Measurements from ENCODE around the gene IL10RB.
"Not testable (repeated sequence)": the region's sequence is repeated elsewhere in the genome, so short reads cannot be mapped to it uniquely, and the experiment has no call there.

The IL10RB gene

GRCh38 chr21:33240404-33240803, 25.8 kb upstream of the IL10RB start:
- in situ Hi-C loops (cut with HindIII; ENCODE audit: low sequenced_read_pairs) = no loop called here

- in situ Hi-C loops (cut with HindIII; ENCODE audit: low sequenced_read_pairs) = no loop called here
Observed at GRCh38 chr21:33241846-33242245, 24.3 kb upstream of the IL10RB start.

GRCh38 chr21:33242846-33243245, 23.3 kb upstream of the IL10RB start:
- in situ Hi-C loops (cut with HindIII; ENCODE audit: low sequenced_read_pairs) = not testable (repeated sequence)

GRCh38 chr21:33244082-33244778, 21.9 kb upstream of the IL10RB start:
- in situ Hi-C loops (cut with HindIII; ENCODE audit: low sequenced_read_pairs) = no loop called here

GRCh38 chr21:33244779-33245105, 21.4 kb upstream of the IL10RB start:
- in situ Hi-C loops (cut with HindIII; ENCODE audit: low sequenced_read_pairs) = no loop called here

GRCh38 chr21:33245289-33245918, 20.8 kb upstream of the IL10RB start:
- in situ Hi-C loops (cut with HindIII; ENCODE audit: low sequenced_read_pairs) = no loop called here

GRCh38 chr21:33246506-33246905, 19.7 kb upstream of the IL10RB start:
- in situ Hi-C loops (cut with HindIII; ENCODE audit: low sequenced_read_pairs) = no loop called here

GRCh38 chr21:33246963-33247362, 19.2 kb upstream of the IL10RB start:
- in situ Hi-C loops (cut with HindIII; ENCODE audit: low sequenced_read_pairs) = no loop called here

- in situ Hi-C loops (cut with HindIII; ENCODE audit: low sequenced_read_pairs) = no loop called here
Observed at GRCh38 chr21:33247599-33247998, 18.6 kb upstream of the IL10RB start.

GRCh38 chr21:33249331-33250002, 16.7 kb upstream of the IL10RB start:
- in situ Hi-C loops (cut with HindIII; ENCODE audit: low sequenced_read_pairs) = no loop called here

GRCh38 chr21:33251119-33251518, 15.0 kb upstream of the IL10RB start:
- in situ Hi-C loops (cut with HindIII; ENCODE audit: low sequenced_read_pairs) = no loop called here

GRCh38 chr21:33253382-33253781, 12.8 kb upstream of the IL10RB start:
- in situ Hi-C loops (cut with HindIII; ENCODE audit: low sequenced_read_pairs) = not testable (repeated sequence)

GRCh38 chr21:33254766-33255165, 11.4 kb upstream of the IL10RB start:
- in situ Hi-C loops (cut with HindIII; ENCODE audit: low sequenced_read_pairs) = no loop called here

- in situ Hi-C loops (cut with HindIII; ENCODE audit: low sequenced_read_pairs) = no loop called here
Observed at GRCh38 chr21:33255404-33255803, 10.8 kb upstream of the IL10RB start.

GRCh38 chr21:33256019-33256418, 10.1 kb upstream of the IL10RB start:
- in situ Hi-C loops (cut with HindIII; ENCODE audit: low sequenced_read_pairs) = no loop called here

- in situ Hi-C loops (cut with HindIII; ENCODE audit: low sequenced_read_pairs) = no loop called here
Observed at GRCh38 chr21:33257094-33257803, 8.9 kb upstream of the IL10RB start.

GRCh38 chr21:33258475-33258874, 7.7 kb upstream of the IL10RB start:
- in situ Hi-C loops (cut with HindIII; ENCODE audit: low sequenced_read_pairs) = no loop called here

- in situ Hi-C loops (cut with HindIII; ENCODE audit: low sequenced_read_pairs) = no loop called here
Observed at GRCh38 chr21:33259428-33259827, 6.7 kb upstream of the IL10RB start.

GRCh38 chr21:33259995-33260394, 6.2 kb upstream of the IL10RB start:
- in situ Hi-C loops (cut with HindIII; ENCODE audit: low sequenced_read_pairs) = no loop called here

- in situ Hi-C loops (cut with HindIII; ENCODE audit: low sequenced_read_pairs) = no loop called here
Observed at GRCh38 chr21:33261635-33262034, 4.5 kb upstream of the IL10RB start.

- in situ Hi-C loops (cut with HindIII; ENCODE audit: low sequenced_read_pairs) = no loop called here
Observed at GRCh38 chr21:33262921-33263320, 3.2 kb upstream of the IL10RB start.

- in situ Hi-C loops (cut with HindIII; ENCODE audit: low sequenced_read_pairs) = no loop called here
Observed at GRCh38 chr21:33264561-33264960, 1.6 kb upstream of the IL10RB start.

Measured in DLD1 (cell line).